HepG2 (cell line): ENCODE measurements around the gene EGFR.

Experiments
- ATF1 ChIP-seq: IDR thresholded peaks from 2 replicates; pipeline ENCODE4 v1.6.1; 2016; ENCODE audit warnings: mild to moderate bottlenecking, control low read depth
- MEF2D ChIP-seq: sonication (generic); formaldehyde crosslinking; IDR thresholded peaks from 2 replicates; pipeline ENCODE4 v1.5.1; 2020; ENCODE audit warnings: mild to moderate bottlenecking, missing genetic modification reagents
- RFX1 ChIP-seq: fragments of 450-650 bp; IDR thresholded peaks from 2 replicates; pipeline ENCODE4 v1.6.1; 2017
- SIX4 ChIP-seq: sonication (generic); formaldehyde crosslinking; IDR thresholded peaks from 2 replicates; pipeline ENCODE4 v1.4.0; 2020; ENCODE audit warnings: missing genetic modification reagents
- ZNF567 ChIP-seq: sonication (generic); formaldehyde crosslinking; IDR thresholded peaks from 2 replicates; pipeline ENCODE4 v1.8.1; 2023; ENCODE audit warnings: mild to moderate bottlenecking, missing genetic modification reagents, borderline replicate concordance
- ZNF777 ChIP-seq: sonication (generic); formaldehyde crosslinking; IDR thresholded peaks from 2 replicates; pipeline ENCODE4 v1.4.0; 2020; ENCODE audit warnings: missing genetic modification reagents
- TF ChIP-seq, protein P1 (sequence below): IDR thresholded peaks from 2 replicates; pipeline ENCODE4 v1.6.1; 2016; ENCODE audit warnings: control low read depth

DNA sequence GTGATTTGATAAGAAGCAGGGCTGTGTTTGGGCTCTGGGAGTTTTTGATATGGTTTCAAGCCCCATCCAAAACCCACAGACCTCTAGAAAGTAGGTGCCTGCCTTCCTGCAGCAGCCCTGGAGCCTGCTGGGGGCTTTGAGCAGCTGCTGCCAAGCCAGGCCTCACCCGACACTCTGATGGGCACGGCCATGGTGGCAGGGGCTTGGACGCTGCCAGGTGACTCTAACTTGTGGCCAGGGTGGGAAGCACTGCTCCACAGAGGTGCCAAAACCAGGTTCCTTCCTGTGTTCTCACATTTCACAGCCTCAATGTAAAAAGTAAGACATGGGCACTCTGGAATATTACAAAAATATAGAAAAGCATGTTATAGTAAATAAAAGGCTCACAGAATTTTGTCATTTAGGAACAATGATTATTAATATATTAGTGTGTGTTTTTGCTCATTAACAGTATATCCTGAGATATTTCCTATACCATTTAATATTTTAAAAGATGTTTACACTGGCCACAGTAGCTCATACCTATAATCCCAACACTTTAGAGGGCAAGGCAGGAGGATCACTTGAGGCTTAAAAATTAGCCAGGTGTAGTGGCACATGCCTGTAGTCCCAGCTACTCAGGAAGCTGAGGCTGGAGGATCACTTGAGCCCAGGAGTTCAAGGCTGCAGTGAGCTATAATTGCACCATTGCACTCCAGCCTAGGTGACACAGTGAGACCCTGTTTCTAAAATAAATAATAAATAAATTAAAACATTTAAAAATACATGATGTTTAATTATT lies 95.1 kb downstream of the EGFR start:
- TF ChIP-seq RFX1 (no peak), ZNF567 (CRISPR knock-in tag) (no peak), MEF2D (CRISPR knock-in tag) (no peak), ATF1 (CRISPR knock-in tag) (no peak), SIX4 (CRISPR knock-in tag) (no peak), ZNF777 (CRISPR knock-in tag) (no peak)
- TF ChIP-seq, protein P1, sequence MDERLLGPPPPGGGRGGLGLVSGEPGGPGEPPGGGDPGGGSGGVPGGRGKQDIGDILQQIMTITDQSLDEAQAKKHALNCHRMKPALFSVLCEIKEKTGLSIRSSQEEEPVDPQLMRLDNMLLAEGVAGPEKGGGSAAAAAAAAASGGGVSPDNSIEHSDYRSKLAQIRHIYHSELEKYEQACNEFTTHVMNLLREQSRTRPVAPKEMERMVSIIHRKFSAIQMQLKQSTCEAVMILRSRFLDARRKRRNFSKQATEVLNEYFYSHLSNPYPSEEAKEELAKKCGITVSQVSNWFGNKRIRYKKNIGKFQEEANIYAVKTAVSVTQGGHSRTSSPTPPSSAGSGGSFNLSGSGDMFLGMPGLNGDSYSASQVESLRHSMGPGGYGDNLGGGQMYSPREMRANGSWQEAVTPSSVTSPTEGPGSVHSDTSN (CRISPR knock-in tag), result no peak
